ENCODE results near the gene FAN1.

The FAN1 gene

DNA sequence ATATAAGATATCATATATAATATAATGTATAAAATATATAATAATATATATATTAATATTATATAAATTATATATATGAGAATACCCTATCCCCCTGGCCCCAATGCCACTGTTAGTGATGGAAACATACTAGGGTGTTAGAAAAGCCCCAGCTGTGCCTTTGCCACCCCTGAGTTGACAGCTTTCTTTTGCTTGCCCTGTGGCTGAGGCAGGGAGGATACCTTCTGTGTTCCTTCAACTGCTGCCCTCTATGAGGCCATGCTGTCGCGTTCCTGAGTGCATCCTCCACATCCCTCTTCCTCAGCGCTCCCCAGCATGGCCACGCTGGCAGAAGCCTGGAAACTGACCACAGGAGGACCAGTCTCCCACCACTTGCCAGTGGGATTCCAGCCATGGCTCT is 26.3 kb downstream of the FAN1 start:
- Histone ChIP-seq H3K79me2 (ENCODE audit: insufficient read depth, low read length) (no peaks in the 10 kb centered on the region), H3K4me2 (ENCODE audit: low read depth, low read length, poor library complexity, severe bottlenecking) (no peak overlapping the region), H3K4me1 (ENCODE audit: insufficient read depth, low read length, poor library complexity, severe bottlenecking) (no peaks in the 10 kb centered on the region), H3F3A (ENCODE audit: low read depth) (no peaks in the 10 kb centered on the region), H3K9ac (ENCODE audit: low read depth, low read length, poor library complexity, severe bottlenecking) (no peak overlapping the region), H3K4me3 (ENCODE audit: low read length, poor library complexity, severe bottlenecking) (no peak overlapping the region), H4K20me1 (ENCODE audit: insufficient read depth, low read length, poor library complexity, severe bottlenecking) (no peaks in the 10 kb centered on the region), H3K9me2 (replicated peaks; ENCODE audit: low read depth, low read length) (no peaks in the 10 kb centered on the region), H2AFZ (ENCODE audit: low read length) (no peak overlapping the region), H3K36me3 (ENCODE audit: insufficient read depth, low read length) (peaks cover 66% of the 10 kb centered on the region; the same call in 1 of the 2 replicates), H3K27me3 (ENCODE audit: insufficient read depth, low read length, poor library complexity, severe bottlenecking) (no peaks in the 10 kb centered on the region), H3K9me3 (ENCODE audit: insufficient read depth, low read depth, low read length) (no peaks in the 10 kb centered on the region)
- TF ChIP-seq EZH2phosphoT487 (IDR thresholded peaks at IDR 0.05; ENCODE audit: borderline replicate concordance): no peak
- no peak for TF ChIP-seq CTCF (conservative IDR thresholded peaks at IDR 0.05; ENCODE audit: low read length)

GRCh38 chr15:30930422-30930821 is 26.7 kb downstream of the FAN1 start:
- H3K36me3 ChIP-seq (ENCODE audit: insufficient read depth, low read length): peaks cover 64% of the 10 kb centered on the region; the same call in 1 of the 2 replicates

GRCh38 chr15:30933293-30933692 is 29.6 kb downstream of the FAN1 start:
- Histone ChIP-seq H3F3A (ENCODE audit: low read depth) (no peaks in the 10 kb centered on the region), H3K9me3 (ENCODE audit: insufficient read depth, low read depth, low read length) (no peaks in the 10 kb centered on the region), H3K79me2 (ENCODE audit: insufficient read depth, low read length) (no peaks in the 10 kb centered on the region), H2AFZ (ENCODE audit: low read length) (no peak overlapping the region), H3K4me2 (ENCODE audit: low read depth, low read length, poor library complexity, severe bottlenecking) (no peak overlapping the region), H4K20me1 (ENCODE audit: insufficient read depth, low read length, poor library complexity, severe bottlenecking) (no peaks in the 10 kb centered on the region), H3K9me2 (replicated peaks; ENCODE audit: low read depth, low read length) (no peaks in the 10 kb centered on the region), H3K4me1 (ENCODE audit: insufficient read depth, low read length, poor library complexity, severe bottlenecking) (no peaks in the 10 kb centered on the region), H3K27me3 (ENCODE audit: insufficient read depth, low read length, poor library complexity, severe bottlenecking) (no peaks in the 10 kb centered on the region), H3K36me3 (ENCODE audit: insufficient read depth, low read length) (peaks cover 58% of the 10 kb centered on the region), H3K9ac (ENCODE audit: low read depth, low read length, poor library complexity, severe bottlenecking) (no peak overlapping the region), H3K4me3 (ENCODE audit: low read length, poor library complexity, severe bottlenecking) (no peak overlapping the region)
- TF ChIP-seq CTCF (conservative IDR thresholded peaks at IDR 0.05; ENCODE audit: low read length) (no peak), EZH2phosphoT487 (IDR thresholded peaks at IDR 0.05; ENCODE audit: borderline replicate concordance) (no peak)

More at GRCh38 chr15:30930422-30930821, 26.7 kb downstream of the FAN1 start:
- H3K9ac ChIP-seq (ENCODE audit: low read depth, low read length, poor library complexity, severe bottlenecking): no peak overlapping the region
- no peaks in the 10 kb centered on the region for H3K9me3 ChIP-seq (ENCODE audit: insufficient read depth, low read depth, low read length)
- no peaks in the 10 kb centered on the region for H3K79me2 ChIP-seq (ENCODE audit: insufficient read depth, low read length)
- no peak for TF ChIP-seq CTCF (conservative IDR thresholded peaks at IDR 0.05; ENCODE audit: low read length)
- TF ChIP-seq EZH2phosphoT487 (IDR thresholded peaks at IDR 0.05; ENCODE audit: borderline replicate concordance): no peak
- no peak overlapping the region for H3K4me3 ChIP-seq (ENCODE audit: low read length, poor library complexity, severe bottlenecking)
- H2AFZ ChIP-seq (ENCODE audit: low read length): no peak overlapping the region
- no peaks in the 10 kb centered on the region for H3K4me1 ChIP-seq (ENCODE audit: insufficient read depth, low read length, poor library complexity, severe bottlenecking)
- H3K4me2 ChIP-seq (ENCODE audit: low read depth, low read length, poor library complexity, severe bottlenecking): no peak overlapping the region
- no peaks in the 10 kb centered on the region for H3K9me2 ChIP-seq (replicated peaks; ENCODE audit: low read depth, low read length)
- H3F3A ChIP-seq (ENCODE audit: low read depth): no peaks in the 10 kb centered on the region
- no peaks in the 10 kb centered on the region for H3K27me3 ChIP-seq (ENCODE audit: insufficient read depth, low read length, poor library complexity, severe bottlenecking)
- H4K20me1 ChIP-seq (ENCODE audit: insufficient read depth, low read length, poor library complexity, severe bottlenecking): no peaks in the 10 kb centered on the region

Measured in Loucy (cell line).